HG03575 (cell line): Measurements from ENCODE around the gene HIP1R.
"Not testable (repeated sequence)": the region's sequence is repeated elsewhere in the genome, so short reads cannot be mapped to it uniquely, and the experiment has no call there.

ENCODE experiments used
- ATAC-seq: cut with Tn5 transposase; IDR thresholded peaks from one replicate; pipeline ENCODE4 v1.9.1; 2021; ENCODE audit not compliant: unreplicated experiment, insufficient number of reproducible peaks, low FRiP score; ENCODE audit errors: extremely low read depth

HIP1R gene

DNA sequence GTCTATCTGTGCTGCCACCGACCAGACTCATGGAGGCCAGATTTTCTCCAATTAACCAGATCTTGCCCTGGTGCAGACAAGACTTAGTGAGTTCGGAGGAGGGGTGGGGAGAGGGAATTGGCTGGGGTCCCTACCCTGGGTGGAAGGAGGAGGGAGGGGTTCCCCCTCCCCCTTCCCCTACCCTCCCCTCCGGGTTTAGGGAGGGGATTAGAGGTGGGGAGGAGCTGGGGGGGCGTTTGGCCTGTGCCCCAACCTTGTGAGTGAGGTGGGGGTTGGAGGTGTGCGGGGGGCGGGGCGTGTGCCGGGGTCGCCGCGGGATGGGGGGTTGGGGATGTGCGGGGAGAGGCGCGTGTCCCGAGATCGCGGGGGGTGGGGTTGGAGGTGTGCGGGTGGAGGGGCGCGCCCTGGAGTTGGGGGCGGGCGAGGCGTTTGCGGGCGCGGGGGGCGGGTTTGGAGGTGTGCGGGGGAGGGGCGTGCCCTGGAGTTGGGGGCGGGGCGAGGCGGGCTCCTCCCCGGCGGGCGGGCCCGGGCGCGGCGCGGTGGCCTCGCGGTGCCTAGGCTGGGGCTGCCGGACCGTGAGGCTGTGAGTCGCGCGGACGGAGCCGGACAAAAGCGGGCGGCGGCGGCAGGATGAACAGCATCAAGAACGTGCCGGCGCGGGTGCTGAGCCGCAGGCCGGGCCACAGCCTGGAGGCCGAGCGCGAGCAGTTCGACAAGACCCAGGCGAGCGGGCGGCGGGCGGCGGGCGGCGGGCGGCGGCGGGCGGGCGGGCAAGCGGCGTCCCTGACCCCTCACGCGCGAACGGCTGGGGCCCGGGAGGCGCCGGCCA, at the start of gene HIP1R:
HIP1R (plus strand) TSS at position 537 of the 829 bp plus-strand sequence; CDS start at position 631, 94 bp downstream.
- no peak for ATAC-seq

DNA sequence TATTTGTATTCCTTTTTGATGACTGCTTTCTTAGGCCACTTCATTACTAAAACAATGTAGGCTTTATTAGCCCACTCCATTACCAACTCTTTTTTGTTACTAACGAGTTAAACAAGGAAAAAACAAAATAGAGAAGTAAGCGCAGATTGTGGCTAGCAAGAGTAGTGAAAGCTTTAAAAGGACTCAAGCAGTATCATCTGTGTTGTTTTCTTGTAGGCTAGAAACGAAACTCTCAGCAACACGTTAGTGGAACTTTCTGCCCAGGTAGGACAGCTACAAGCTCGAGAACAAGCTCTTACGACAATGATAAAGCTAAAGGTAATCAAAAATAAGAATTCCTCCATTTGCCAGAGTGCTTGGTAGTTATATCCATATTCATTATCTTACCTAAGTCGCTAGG, 49.8 kb upstream of the HIP1R start:
- no peak for ATAC-seq

GRCh38 chr12:122788387-122788786, 46.9 kb upstream of the HIP1R start:
- ATAC-seq, result no peak

DNA sequence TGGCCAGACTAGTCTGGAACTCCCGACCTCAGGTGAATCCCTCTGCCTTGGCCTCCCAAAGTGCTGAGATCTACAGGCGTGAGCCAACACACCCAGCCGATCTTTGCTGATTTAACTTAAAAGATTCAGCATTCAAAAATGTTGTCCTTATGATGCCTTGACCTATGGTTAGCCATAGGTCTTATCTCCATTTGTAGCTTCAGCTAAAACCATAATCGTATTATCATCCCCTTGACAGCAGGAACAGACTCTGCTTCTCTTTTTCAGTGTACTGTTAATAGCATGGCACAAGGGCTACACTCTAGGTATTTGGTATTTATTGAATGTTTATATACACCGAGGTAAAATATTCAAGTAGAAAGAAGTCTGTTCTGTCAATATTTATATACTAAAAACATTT, 45.6 kb upstream of the HIP1R start:
- ATAC-seq, result no peak

GRCh38 chr12:122790393-122791075, 44.7 kb upstream of the HIP1R start:
- ATAC-seq, result no peak

DNA sequence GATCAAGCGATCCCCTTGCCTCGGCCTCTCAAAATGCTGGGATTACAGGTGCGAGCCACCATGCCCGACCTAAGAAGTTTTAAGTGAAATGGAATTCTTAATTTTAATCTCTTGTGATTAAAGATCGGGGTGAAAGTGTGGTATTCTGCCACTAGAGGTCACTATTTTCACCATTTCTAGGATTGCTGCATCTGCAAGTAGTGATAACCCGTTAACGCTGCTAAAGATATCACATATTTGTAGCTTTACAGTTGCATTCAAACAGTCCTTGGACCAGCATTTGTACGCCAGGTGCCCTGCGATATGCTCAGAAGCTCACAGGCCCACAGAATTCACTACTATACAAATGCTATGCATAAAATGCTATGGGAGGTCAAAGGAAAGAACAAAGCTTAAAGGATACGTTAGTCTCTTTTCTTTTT, 41.6 kb upstream of the HIP1R start:
- ATAC-seq, result no peak

DNA sequence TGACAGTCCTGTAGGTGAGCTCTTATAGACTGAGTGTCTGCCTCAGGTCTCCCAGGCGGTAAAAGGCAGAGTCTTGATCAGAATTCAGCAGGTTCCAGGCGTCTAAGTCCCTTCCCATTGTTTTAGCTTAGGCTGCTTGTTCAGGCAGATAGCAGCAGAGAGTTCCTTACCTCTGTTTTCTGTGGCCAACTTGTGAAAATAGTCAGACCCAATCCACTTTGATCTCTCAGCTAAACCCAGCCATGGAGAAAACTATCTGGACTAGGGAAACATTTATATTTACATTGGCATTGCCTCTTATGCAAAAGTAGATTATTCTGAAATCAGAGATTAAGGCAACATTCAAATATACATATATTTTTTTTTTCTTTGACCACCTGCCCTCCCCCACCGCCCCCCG, 39.5 kb upstream of the HIP1R start:
- ATAC-seq, result no peak

DNA sequence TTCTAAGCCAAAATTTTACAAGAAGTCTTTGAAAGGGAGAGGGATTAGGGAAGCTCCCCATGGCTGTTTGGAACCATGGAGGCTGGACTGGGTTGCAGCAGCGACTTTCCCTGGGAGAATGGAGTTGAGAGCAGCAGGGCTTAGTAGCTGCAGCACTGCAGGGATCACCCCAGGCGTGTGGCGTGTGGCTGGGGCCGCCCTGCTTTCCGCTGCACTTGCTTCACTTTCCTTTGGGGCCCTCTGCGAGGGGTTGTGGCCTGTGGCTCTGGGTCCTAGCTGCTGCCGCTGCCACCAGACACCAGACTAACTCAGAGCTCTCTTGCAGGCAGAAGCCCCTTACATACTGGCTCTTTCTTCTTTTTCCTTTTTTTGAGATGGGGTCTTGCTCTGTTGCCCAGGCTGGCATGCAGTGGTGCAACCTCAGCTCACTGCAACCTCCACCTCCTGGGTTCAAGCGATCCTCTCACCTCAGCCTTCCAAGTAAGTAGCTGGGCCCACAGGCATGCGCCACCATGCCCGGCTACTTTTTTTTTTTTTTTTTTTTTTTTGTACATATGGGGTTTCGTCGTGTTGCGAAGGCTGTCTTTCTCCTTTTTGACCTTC, 35.5 kb upstream of the HIP1R start:
- ATAC-seq, result no peak

- no peak for ATAC-seq
These were observed 31.3 kb upstream of the HIP1R start for GRCh38 chr12:122803937-122804336.

- not testable (repeated sequence) for ATAC-seq
These were observed 30.3 kb upstream of the HIP1R start for GRCh38 chr12:122804957-122805356.

DNA sequence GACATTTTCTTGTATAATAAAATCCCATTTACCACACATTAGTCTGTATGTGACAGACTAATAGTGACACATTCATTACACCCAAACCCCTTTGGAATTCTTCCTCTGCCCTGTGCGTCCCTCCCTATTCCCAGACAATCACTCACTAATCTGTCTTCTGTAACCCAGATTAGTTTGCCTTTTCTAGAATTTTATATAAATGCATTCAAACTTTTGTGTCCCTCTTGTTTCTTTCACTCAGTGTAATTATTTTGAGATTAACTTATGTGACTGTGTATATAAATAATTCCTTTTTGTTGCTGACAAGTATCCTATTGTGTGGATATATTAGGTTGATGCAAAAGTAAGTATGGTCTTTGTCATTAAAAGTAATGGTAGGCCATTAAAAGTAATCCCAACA, 27.6 kb upstream of the HIP1R start:
- no peak for ATAC-seq

GRCh38 chr12:122811777-122812176, 23.5 kb upstream of the HIP1R start:
- no peak for ATAC-seq

- no peak for ATAC-seq
These were observed 21.9 kb upstream of the HIP1R start for GRCh38 chr12:122813310-122813713.

GRCh38 chr12:122819209-122819785, 16.0 kb upstream of the HIP1R start:
- no peak for ATAC-seq

GRCh38 chr12:122820138-122820537, 15.1 kb upstream of the HIP1R start:
- ATAC-seq, result no peak

GRCh38 chr12:122820838-122821271, 14.4 kb upstream of the HIP1R start:
- ATAC-seq, result no peak

- ATAC-seq, result no peak
These were observed 11.8 kb upstream of the HIP1R start for GRCh38 chr12:122823429-122823828.

DNA sequence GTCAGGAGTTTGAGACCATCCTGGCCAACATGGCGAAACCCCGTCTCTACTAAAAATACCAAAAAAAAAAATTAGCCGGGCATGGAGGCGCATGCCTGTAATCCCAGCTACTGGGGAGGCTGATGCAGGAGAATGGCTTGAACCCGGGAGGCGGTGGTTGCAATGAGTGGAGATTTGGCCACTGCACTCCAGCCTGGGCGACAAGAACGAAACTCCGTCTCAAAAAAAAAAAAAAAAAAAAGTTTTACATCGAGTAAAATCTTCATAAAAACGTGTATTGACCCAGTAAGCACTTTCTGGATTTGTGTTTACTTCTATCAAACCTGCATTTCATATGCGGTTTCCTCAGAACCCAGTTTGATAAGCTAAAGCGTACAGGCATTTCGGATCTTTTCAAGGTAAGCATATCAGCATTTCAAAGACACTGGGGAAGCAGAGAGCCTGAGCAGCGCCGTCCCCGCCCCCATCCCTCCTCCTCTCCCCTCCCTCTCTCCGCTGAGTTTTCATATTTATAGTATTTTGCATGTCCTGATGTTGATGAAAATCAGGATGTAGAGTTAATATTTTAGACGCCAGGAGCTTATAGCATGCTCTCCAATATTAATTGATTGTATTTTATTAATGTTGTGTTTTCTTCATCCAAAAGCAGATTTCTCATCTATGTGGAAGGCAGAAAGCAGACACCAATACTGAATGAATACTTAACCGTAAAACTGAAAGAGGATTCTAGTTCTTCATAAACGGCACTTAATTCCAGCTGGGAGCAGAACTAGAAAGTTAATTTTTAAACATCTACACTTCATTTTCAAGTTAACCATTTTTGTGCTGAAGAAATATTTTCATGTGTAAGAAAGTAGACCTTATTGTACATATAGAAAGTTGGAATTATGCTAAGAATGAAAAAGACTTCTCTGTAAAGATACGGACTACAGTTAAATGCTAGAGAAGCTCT, 9.2 kb upstream of the HIP1R start:
- ATAC-seq, result no peak

GRCh38 chr12:122827258-122827657, 8.0 kb upstream of the HIP1R start:
- ATAC-seq, result no peak
